ENCODE measurements around the gene COL3A1.

DNA sequence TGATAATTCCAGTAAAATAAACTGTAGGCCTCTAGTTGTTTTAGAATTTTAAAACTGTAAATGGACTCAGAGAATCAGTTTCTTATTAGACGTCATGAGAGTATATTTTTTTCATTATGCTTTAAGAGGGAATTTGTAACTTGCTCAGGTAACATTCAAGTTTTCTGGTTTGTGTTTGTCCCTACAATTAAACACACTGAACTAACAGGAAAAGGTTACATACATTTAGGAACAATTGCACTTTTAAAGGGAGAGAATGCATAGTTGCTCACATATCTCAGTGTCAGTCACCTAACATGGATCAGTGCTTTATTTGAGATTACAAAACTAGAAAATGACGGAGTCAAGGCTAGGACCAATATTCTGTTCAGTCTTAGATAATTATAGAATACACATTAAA lies 3.1 kb downstream of the COL3A1 start:
- TF ChIP-seq, protein P1, sequence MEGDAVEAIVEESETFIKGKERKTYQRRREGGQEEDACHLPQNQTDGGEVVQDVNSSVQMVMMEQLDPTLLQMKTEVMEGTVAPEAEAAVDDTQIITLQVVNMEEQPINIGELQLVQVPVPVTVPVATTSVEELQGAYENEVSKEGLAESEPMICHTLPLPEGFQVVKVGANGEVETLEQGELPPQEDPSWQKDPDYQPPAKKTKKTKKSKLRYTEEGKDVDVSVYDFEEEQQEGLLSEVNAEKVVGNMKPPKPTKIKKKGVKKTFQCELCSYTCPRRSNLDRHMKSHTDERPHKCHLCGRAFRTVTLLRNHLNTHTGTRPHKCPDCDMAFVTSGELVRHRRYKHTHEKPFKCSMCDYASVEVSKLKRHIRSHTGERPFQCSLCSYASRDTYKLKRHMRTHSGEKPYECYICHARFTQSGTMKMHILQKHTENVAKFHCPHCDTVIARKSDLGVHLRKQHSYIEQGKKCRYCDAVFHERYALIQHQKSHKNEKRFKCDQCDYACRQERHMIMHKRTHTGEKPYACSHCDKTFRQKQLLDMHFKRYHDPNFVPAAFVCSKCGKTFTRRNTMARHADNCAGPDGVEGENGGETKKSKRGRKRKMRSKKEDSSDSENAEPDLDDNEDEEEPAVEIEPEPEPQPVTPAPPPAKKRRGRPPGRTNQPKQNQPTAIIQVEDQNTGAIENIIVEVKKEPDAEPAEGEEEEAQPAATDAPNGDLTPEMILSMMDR (IDR thresholded peaks at IDR 0.05; ENCODE audit: low read depth, low read length): no peak
- TF ChIP-seq POLR2A (IDR thresholded peaks at IDR 0.05; ENCODE audit: extremely low read depth, insufficient read length) (no peak), MYC (IDR thresholded peaks at IDR 0.05; ENCODE audit: low read depth, low read length) (no peak)
- TF ChIP-seq, protein P2, sequence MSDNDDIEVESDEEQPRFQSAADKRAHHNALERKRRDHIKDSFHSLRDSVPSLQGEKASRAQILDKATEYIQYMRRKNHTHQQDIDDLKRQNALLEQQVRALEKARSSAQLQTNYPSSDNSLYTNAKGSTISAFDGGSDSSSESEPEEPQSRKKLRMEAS (IDR thresholded peaks at IDR 0.05; ENCODE audit: low read depth, low read length): no peak

Data from NB4 (cell line).